ENCODE data around the gene CLCN1.

Gene CLCN1

GRCh38 chr7:143295870-143296269, 20.0 kb upstream of the CLCN1 start:
- DNase-seq (ENCODE audit: low spot score), result no peak

GRCh38 chr7:143296686-143297085, 19.2 kb upstream of the CLCN1 start:
- DNase-seq (ENCODE audit: low spot score), result no peak

- DNase-seq (ENCODE audit: low spot score), result no peak
Observed at GRCh38 chr7:143299346-143299745, 16.6 kb upstream of the CLCN1 start.

- DNase-seq (ENCODE audit: low spot score), result peak; percentile 61
Observed at GRCh38 chr7:143299840-143300239, 16.1 kb upstream of the CLCN1 start.

GRCh38 chr7:143300959-143301935, 14.7 kb upstream of the CLCN1 start:
- no peak for DNase-seq (ENCODE audit: low spot score)

GRCh38 chr7:143303733-143304132, 12.2 kb upstream of the CLCN1 start:
- no peak for DNase-seq (ENCODE audit: low spot score)

GRCh38 chr7:143304938-143305337, 11.0 kb upstream of the CLCN1 start:
- no peak for DNase-seq (ENCODE audit: low spot score)

GRCh38 chr7:143305423-143306070, 10.4 kb upstream of the CLCN1 start:
- peak; percentile 66 for DNase-seq (ENCODE audit: low spot score)

GRCh38 chr7:143308632-143309031, 7.3 kb upstream of the CLCN1 start:
- no peak for DNase-seq (ENCODE audit: low spot score)

- DNase-seq (ENCODE audit: low spot score), result no peak
Observed at GRCh38 chr7:143314127-143314526, 1.8 kb upstream of the CLCN1 start.

- DNase-seq (ENCODE audit: low spot score), result no peak
Observed at GRCh38 chr7:143316492-143316891, 581 bp downstream of the CLCN1 start.

GRCh38 chr7:143318661-143319060, 2.8 kb downstream of the CLCN1 start:
- no peak for DNase-seq (ENCODE audit: low spot score)

- no peak for DNase-seq (ENCODE audit: low spot score)
Observed at GRCh38 chr7:143320620-143321019, 4.7 kb downstream of the CLCN1 start.

GRCh38 chr7:143321242-143321641, 5.3 kb downstream of the CLCN1 start:
- DNase-seq (ENCODE audit: low spot score), result no peak

GRCh38 chr7:143321734-143322133, 5.8 kb downstream of the CLCN1 start:
- DNase-seq (ENCODE audit: low spot score), result no peak

- DNase-seq (ENCODE audit: low spot score), result no peak
Observed at GRCh38 chr7:143322760-143323633, 7.1 kb downstream of the CLCN1 start.

GRCh38 chr7:143323653-143324052, 7.7 kb downstream of the CLCN1 start:
- DNase-seq (ENCODE audit: low spot score), result no peak

- no peak for DNase-seq (ENCODE audit: low spot score)
Observed at GRCh38 chr7:143325240-143325639, 9.3 kb downstream of the CLCN1 start.

GRCh38 chr7:143327903-143328302, 12.0 kb downstream of the CLCN1 start:
- no peak for DNase-seq (ENCODE audit: low spot score)

- no peak for DNase-seq (ENCODE audit: low spot score)
Observed at GRCh38 chr7:143329471-143330170, 13.7 kb downstream of the CLCN1 start.

- no peak for DNase-seq (ENCODE audit: low spot score)
Observed at GRCh38 chr7:143331179-143331801, 15.4 kb downstream of the CLCN1 start.
